ENCODE data around the gene EGR1.

DNA sequence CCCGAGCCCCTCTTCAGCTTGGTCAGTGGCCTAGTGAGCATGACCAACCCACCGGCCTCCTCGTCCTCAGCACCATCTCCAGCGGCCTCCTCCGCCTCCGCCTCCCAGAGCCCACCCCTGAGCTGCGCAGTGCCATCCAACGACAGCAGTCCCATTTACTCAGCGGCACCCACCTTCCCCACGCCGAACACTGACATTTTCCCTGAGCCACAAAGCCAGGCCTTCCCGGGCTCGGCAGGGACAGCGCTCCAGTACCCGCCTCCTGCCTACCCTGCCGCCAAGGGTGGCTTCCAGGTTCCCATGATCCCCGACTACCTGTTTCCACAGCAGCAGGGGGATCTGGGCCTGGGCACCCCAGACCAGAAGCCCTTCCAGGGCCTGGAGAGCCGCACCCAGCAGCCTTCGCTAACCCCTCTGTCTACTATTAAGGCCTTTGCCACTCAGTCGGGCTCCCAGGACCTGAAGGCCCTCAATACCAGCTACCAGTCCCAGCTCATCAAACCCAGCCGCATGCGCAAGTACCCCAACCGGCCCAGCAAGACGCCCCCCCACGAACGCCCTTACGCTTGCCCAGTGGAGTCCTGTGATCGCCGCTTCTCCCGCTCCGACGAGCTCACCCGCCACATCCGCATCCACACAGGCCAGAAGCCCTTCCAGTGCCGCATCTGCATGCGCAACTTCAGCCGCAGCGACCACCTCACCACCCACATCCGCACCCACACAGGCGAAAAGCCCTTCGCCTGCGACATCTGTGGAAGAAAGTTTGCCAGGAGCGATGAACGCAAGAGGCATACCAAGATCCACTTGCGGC, 1.8 kb downstream of the EGR1 start:
- TF ChIP-seq, protein P1, sequence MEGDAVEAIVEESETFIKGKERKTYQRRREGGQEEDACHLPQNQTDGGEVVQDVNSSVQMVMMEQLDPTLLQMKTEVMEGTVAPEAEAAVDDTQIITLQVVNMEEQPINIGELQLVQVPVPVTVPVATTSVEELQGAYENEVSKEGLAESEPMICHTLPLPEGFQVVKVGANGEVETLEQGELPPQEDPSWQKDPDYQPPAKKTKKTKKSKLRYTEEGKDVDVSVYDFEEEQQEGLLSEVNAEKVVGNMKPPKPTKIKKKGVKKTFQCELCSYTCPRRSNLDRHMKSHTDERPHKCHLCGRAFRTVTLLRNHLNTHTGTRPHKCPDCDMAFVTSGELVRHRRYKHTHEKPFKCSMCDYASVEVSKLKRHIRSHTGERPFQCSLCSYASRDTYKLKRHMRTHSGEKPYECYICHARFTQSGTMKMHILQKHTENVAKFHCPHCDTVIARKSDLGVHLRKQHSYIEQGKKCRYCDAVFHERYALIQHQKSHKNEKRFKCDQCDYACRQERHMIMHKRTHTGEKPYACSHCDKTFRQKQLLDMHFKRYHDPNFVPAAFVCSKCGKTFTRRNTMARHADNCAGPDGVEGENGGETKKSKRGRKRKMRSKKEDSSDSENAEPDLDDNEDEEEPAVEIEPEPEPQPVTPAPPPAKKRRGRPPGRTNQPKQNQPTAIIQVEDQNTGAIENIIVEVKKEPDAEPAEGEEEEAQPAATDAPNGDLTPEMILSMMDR (conservative IDR thresholded peaks at IDR 0.05; ENCODE audit: low read depth, low read length) = no peak
- TF ChIP-seq RAD21 (IDR thresholded peaks at IDR 0.05; ENCODE audit: low read length) = no peak
- TF ChIP-seq SMC3 (IDR thresholded peaks at IDR 0.05; ENCODE audit: low read depth, low read length) = no peak
- no peak for TF ChIP-seq POLR2A (IDR thresholded peaks at IDR 0.05; ENCODE audit: low read depth, low read length)
- no peak for TF ChIP-seq MAZ (IDR thresholded peaks at IDR 0.05; ENCODE audit: borderline replicate concordance, low read depth, low read length)
- TF ChIP-seq, protein P2, sequence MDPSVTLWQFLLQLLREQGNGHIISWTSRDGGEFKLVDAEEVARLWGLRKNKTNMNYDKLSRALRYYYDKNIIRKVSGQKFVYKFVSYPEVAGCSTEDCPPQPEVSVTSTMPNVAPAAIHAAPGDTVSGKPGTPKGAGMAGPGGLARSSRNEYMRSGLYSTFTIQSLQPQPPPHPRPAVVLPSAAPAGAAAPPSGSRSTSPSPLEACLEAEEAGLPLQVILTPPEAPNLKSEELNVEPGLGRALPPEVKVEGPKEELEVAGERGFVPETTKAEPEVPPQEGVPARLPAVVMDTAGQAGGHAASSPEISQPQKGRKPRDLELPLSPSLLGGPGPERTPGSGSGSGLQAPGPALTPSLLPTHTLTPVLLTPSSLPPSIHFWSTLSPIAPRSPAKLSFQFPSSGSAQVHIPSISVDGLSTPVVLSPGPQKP (IDR thresholded peaks at IDR 0.05; ENCODE audit: borderline replicate concordance, low read depth, low read length) = no peak
- TF ChIP-seq NFE2L2 (IDR thresholded peaks at IDR 0.05; ENCODE audit: low read depth, low read length) = no peak
- TF ChIP-seq CEBPB (IDR thresholded peaks at IDR 0.05; ENCODE audit: low read depth, low read length) = no peak
- TF ChIP-seq RCOR1 (IDR thresholded peaks at IDR 0.05; ENCODE audit: insufficient replicate concordance, low read length) = no peak
- TF ChIP-seq MXI1 (IDR thresholded peaks at IDR 0.05; ENCODE audit: borderline replicate concordance, low read depth, low read length) = no peak
- TF ChIP-seq CHD1 (IDR thresholded peaks at IDR 0.05; ENCODE audit: low read depth, low read length) = no peak
- no peak for TF ChIP-seq RFX5 (IDR thresholded peaks at IDR 0.05; ENCODE audit: low read depth, low read length)
- no peak for TF ChIP-seq FOS (IDR thresholded peaks at IDR 0.05; ENCODE audit: low read depth, low read length)
- TF ChIP-seq, protein P3, sequence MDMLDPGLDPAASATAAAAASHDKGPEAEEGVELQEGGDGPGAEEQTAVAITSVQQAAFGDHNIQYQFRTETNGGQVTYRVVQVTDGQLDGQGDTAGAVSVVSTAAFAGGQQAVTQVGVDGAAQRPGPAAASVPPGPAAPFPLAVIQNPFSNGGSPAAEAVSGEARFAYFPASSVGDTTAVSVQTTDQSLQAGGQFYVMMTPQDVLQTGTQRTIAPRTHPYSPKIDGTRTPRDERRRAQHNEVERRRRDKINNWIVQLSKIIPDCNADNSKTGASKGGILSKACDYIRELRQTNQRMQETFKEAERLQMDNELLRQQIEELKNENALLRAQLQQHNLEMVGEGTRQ (IDR thresholded peaks at IDR 0.05; ENCODE audit: low read depth, low read length) = peak; percentile 79

All from IMR-90 (cell line).